ENCODE measurements around the gene ZRSR2.

DNA sequence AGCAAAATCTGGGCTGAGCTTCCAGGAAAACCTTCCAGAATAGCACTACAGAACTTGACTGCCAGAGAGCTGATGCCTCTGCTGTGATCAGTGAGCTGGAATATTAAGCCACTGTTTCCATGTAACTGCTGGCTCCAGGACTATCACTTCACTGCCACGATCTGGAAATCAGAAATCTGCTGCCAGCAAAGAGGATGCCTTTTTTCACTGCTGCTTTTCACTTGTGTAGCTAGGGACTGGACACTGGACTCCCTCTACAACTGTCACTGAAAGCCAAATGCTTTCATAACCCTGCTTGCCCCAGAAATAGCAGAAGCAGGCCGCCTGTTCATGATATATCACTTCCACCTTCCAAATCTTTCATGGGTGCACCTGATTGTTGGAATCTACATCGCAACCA lies 73.7 kb downstream of the ZRSR2 start:
- no peak for TF ChIP-seq EZH2 (IDR thresholded peaks at IDR 0.05; ENCODE audit: low read length, unreplicated experiment)
- TF ChIP-seq, protein P1, sequence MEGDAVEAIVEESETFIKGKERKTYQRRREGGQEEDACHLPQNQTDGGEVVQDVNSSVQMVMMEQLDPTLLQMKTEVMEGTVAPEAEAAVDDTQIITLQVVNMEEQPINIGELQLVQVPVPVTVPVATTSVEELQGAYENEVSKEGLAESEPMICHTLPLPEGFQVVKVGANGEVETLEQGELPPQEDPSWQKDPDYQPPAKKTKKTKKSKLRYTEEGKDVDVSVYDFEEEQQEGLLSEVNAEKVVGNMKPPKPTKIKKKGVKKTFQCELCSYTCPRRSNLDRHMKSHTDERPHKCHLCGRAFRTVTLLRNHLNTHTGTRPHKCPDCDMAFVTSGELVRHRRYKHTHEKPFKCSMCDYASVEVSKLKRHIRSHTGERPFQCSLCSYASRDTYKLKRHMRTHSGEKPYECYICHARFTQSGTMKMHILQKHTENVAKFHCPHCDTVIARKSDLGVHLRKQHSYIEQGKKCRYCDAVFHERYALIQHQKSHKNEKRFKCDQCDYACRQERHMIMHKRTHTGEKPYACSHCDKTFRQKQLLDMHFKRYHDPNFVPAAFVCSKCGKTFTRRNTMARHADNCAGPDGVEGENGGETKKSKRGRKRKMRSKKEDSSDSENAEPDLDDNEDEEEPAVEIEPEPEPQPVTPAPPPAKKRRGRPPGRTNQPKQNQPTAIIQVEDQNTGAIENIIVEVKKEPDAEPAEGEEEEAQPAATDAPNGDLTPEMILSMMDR (conservative IDR thresholded peaks at IDR 0.05; ENCODE audit: low read depth, low read length) = no peak

All from PC-3 (cell line).